Naive B cell (primary cell): ENCODE measurements around the gene ATF4. TPM values are rescaled to one million over a fixed set of nuclear protein-coding genes. Genes with fewer than 3 reads are reported as not detected.
"Not testable (repeated sequence)": the region's sequence is repeated elsewhere in the genome, so short reads cannot be mapped to it uniquely, and the experiment has no call there.

Source experiments
- ATAC-seq, 2 donors: fragments of 150-1000 bp; cut with Tn5 transposase; 2 replicates each; pipeline ENCODE4 v1.10.0; 2021; ENCODE audit warnings: low read depth in 2 of 2, mild to moderate bottlenecking in 2 of 2, moderate library complexity in 2 of 2
- DNase-seq: peaks from one replicate; pipeline ENCODE4 v3.0.0; 2022
- H3K27ac Mint-ChIP-seq, 6 donors: one replicate each; pipeline ENCODE4 v1.8.0; 2020 to 2022; ENCODE audit warnings: mild to moderate bottlenecking in 6 of 6, mixed read lengths in 6 of 6, moderate library complexity in 5 of 6, inconsistent platforms in 2 of 6
- H3K27me3 Mint-ChIP-seq, 3 donors: one replicate each; pipeline ENCODE4 v1.8.0; 2021 to 2022; ENCODE audit warnings: mixed read lengths in 3 of 3, mild to moderate bottlenecking in 1 of 3
- H3K36me3 Mint-ChIP-seq, 2 donors: one replicate each; pipeline ENCODE4 v1.8.0; 2020 to 2022; ENCODE audit warnings: mixed read lengths in 2 of 2, inconsistent platforms in 1 of 2, mild to moderate bottlenecking in 1 of 2
- H3K4me1 Mint-ChIP-seq, 3 donors: one replicate each; pipeline ENCODE4 v1.8.0; 2020 to 2022; ENCODE audit warnings: mixed read lengths in 3 of 3, inconsistent platforms in 1 of 3, mild to moderate bottlenecking in 1 of 3, moderate library complexity in 1 of 3
- H3K4me3 Mint-ChIP-seq, 8 donors: one replicate each; pipeline ENCODE4 v1.8.0; 2020 to 2022; ENCODE audit warnings: mild to moderate bottlenecking in 8 of 8, mixed read lengths in 8 of 8, moderate library complexity in 8 of 8, inconsistent platforms in 2 of 8
- H3K9me3 Mint-ChIP-seq, 7 donors: one replicate each; pipeline ENCODE4 v1.8.0; 2020 to 2022; ENCODE audit warnings: mixed read lengths in 7 of 7, mild to moderate bottlenecking in 5 of 7, inconsistent platforms in 2 of 7, moderate library complexity in 1 of 7
- polyA plus RNA-seq, 6 donors: library from polyadenylated mRNA; unstranded; fragments of 300-500 nt; fragmentation: Illumina TruSeq; gene quantifications; one replicate each; pipeline ENCODE4 v1.2.3, GENCODE V29; 2021; ENCODE audit warnings: low read depth in 6 of 6

Gene ATF4
- polyA plus RNA-seq, 6 donors from 2014 or later: 74.9 to 159 (median 98.9) TPM

GRCh38 chr22:39494471-39495120 lies 25.8 kb upstream of the ATF4 start:
- no peak for DNase-seq
- no peak for ATAC-seq

GRCh38 chr22:39496131-39496838 lies 24.1 kb upstream of the ATF4 start:
- peaks cover 8 to 24% (median 20%) of the 10 kb centered on the region in 3 donors for H3K4me1 Mint-ChIP-seq

More at GRCh38 chr22:39494471-39495120, 25.8 kb upstream of the ATF4 start:
- peaks cover 19 to 31% (median 30%) of the 10 kb centered on the region in 3 donors for H3K4me1 Mint-ChIP-seq
- H3K27ac Mint-ChIP-seq: peak overlapping the region in 2 of 6 donors; percentile 58 to 71
- H3K27me3 Mint-ChIP-seq: no peaks in the 10 kb centered on the region
- no peaks in the 10 kb centered on the region for H3K9me3 Mint-ChIP-seq
- H3K4me3 Mint-ChIP-seq: peak overlapping the region in 1 of 8 donors; percentile 53
- H3K36me3 Mint-ChIP-seq: no peaks in the 10 kb centered on the region

GRCh38 chr22:39497429-39497828 lies 22.9 kb upstream of the ATF4 start:
- Mint-ChIP-seq H3K4me1 (peaks cover 17 to 35% (median 26%) of the 10 kb centered on the region in 3 donors), H3K36me3 (no peaks in the 10 kb centered on the region), H3K27me3 (no peaks in the 10 kb centered on the region), H3K27ac (peak overlapping the region in 1 of 6 donors; percentile 75), H3K4me3 (no peak overlapping the region), H3K9me3 (no peaks in the 10 kb centered on the region)
- no peak for ATAC-seq
- no peak for DNase-seq

More at GRCh38 chr22:39496131-39496838, 24.1 kb upstream of the ATF4 start:
- Mint-ChIP-seq H3K4me3 (peak overlapping the region in 1 of 8 donors; percentile 73), H3K27me3 (no peaks in the 10 kb centered on the region), H3K36me3 (no peaks in the 10 kb centered on the region), H3K27ac (no peak overlapping the region), H3K9me3 (no peaks in the 10 kb centered on the region)
- DNase-seq (no peak), ATAC-seq (peak; percentile 75 to 77)

- Mint-ChIP-seq H3K27ac (no peak overlapping the region), H3K9me3 (no peaks in the 10 kb centered on the region), H3K27me3 (no peaks in the 10 kb centered on the region), H3K4me3 (no peak overlapping the region), H3K4me1 (peaks cover 12 to 37% (median 27%) of the 10 kb centered on the region in 3 donors), H3K36me3 (no peaks in the 10 kb centered on the region)
- DNase-seq (no peak), ATAC-seq (no peak)
Measured at GRCh38 chr22:39498368-39498767, 22.0 kb upstream of the ATF4 start.

GRCh38 chr22:39498802-39499201 lies 21.6 kb upstream of the ATF4 start:
- ATAC-seq (no peak), DNase-seq (no peak)
- peaks cover 14 to 38% (median 30%) of the 10 kb centered on the region in 3 donors for H3K4me1 Mint-ChIP-seq
- no peaks in the 10 kb centered on the region for H3K9me3 Mint-ChIP-seq
- H3K27me3 Mint-ChIP-seq: no peaks in the 10 kb centered on the region
- no peak overlapping the region for H3K4me3 Mint-ChIP-seq
- no peaks in the 10 kb centered on the region for H3K36me3 Mint-ChIP-seq
- no peak overlapping the region for H3K27ac Mint-ChIP-seq

GRCh38 chr22:39500101-39500500 lies 20.3 kb upstream of the ATF4 start:
- peaks cover 18 to 39% (median 32%) of the 10 kb centered on the region in 3 donors for H3K4me1 Mint-ChIP-seq
- no peaks in the 10 kb centered on the region for H3K9me3 Mint-ChIP-seq
- H3K27me3 Mint-ChIP-seq: no peaks in the 10 kb centered on the region
- H3K27ac Mint-ChIP-seq: no peak overlapping the region
- DNase-seq (no peak), ATAC-seq (no peak)
- peak overlapping the region in 4 of 8 donors; percentile 19 to 97 (median 58) for H3K4me3 Mint-ChIP-seq
- H3K36me3 Mint-ChIP-seq: no peaks in the 10 kb centered on the region

GRCh38 chr22:39501644-39502108 lies 18.7 kb upstream of the ATF4 start:
- ATAC-seq (peak; percentile 27 to 29), DNase-seq (no peak)
- H3K4me3 Mint-ChIP-seq: peak overlapping the region; percentile 86 to 99 (median 97)
- no peaks in the 10 kb centered on the region for H3K9me3 Mint-ChIP-seq
- peak overlapping the region in 5 of 6 donors; percentile 86 to 93 (median 93) for H3K27ac Mint-ChIP-seq
- peaks cover 28 to 46% (median 30%) of the 10 kb centered on the region in 3 donors for H3K4me1 Mint-ChIP-seq
- H3K36me3 Mint-ChIP-seq: peaks cover 6 to 13% of the 10 kb centered on the region in 2 donors
- H3K27me3 Mint-ChIP-seq: no peaks in the 10 kb centered on the region

- peak within 1 kb of the TSS; percentile 86 to 94 (median 93) for H3K27ac Mint-ChIP-seq
- ATAC-seq: peak; percentile 97 to 98
- peaks cover 32 to 47% (median 33%) of the 10 kb centered on the region in 3 donors for H3K4me1 Mint-ChIP-seq
- no peaks in the 10 kb centered on the region for H3K9me3 Mint-ChIP-seq
- H3K27me3 Mint-ChIP-seq: no peaks in the 10 kb centered on the region
- peak; percentile 83 for DNase-seq
- H3K4me3 Mint-ChIP-seq: peak within 1 kb of the TSS; percentile 86 to 99 (median 97)
- H3K36me3 Mint-ChIP-seq: peaks cover 8 to 18% of the 10 kb centered on the region in 2 donors
Measured at GRCh38 chr22:39502109-39502788, 18.1 kb upstream of the ATF4 start, which contains the start of gene MIEF1. Gene MIEF1, plus strand, starts transcription at chr22:39502290. Its CDS starts 9,005 bp downstream, at chr22:39511295.

GRCh38 chr22:39502789-39503409 lies 17.5 kb upstream of the ATF4 start:
- Mint-ChIP-seq H3K9me3 (no peaks in the 10 kb centered on the region), H3K27me3 (no peaks in the 10 kb centered on the region)

GRCh38 chr22:39503630-39504029 lies 16.7 kb upstream of the ATF4 start:
- peak overlapping the region in 2 of 6 donors; percentile 7 to 35 for H3K27ac Mint-ChIP-seq

More at GRCh38 chr22:39502789-39503409, 17.5 kb upstream of the ATF4 start:
- ATAC-seq (no peak), DNase-seq (no peak)
- Mint-ChIP-seq H3K4me3 (peak overlapping the region; percentile 86 to 99 (median 97)), H3K4me1 (peaks cover 32 to 47% (median 33%) of the 10 kb centered on the region in 3 donors), H3K36me3 (peaks cover 8 to 18% of the 10 kb centered on the region in 2 donors), H3K27ac (peak overlapping the region; percentile 25 to 93 (median 82))

GRCh38 chr22:39504071-39504470 lies 16.3 kb upstream of the ATF4 start:
- H3K36me3 Mint-ChIP-seq: peaks cover 8 to 18% of the 10 kb centered on the region in 2 donors
- DNase-seq (no peak), ATAC-seq (no peak)
- peaks cover 32 to 56% (median 40%) of the 10 kb centered on the region in 3 donors for H3K4me1 Mint-ChIP-seq
- peak overlapping the region in 6 of 8 donors; percentile 86 to 98 (median 97) for H3K4me3 Mint-ChIP-seq
- H3K9me3 Mint-ChIP-seq: no peaks in the 10 kb centered on the region
- H3K27me3 Mint-ChIP-seq: no peaks in the 10 kb centered on the region
- peak overlapping the region in 1 of 6 donors; percentile 79 for H3K27ac Mint-ChIP-seq

More at GRCh38 chr22:39503630-39504029, 16.7 kb upstream of the ATF4 start:
- Mint-ChIP-seq H3K4me3 (peak overlapping the region; percentile 48 to 98 (median 97)), H3K27me3 (no peaks in the 10 kb centered on the region), H3K9me3 (no peaks in the 10 kb centered on the region), H3K36me3 (peaks cover 8 to 18% of the 10 kb centered on the region in 2 donors), H3K4me1 (peaks cover 32 to 53% (median 38%) of the 10 kb centered on the region in 3 donors)
- ATAC-seq: no peak
- no peak for DNase-seq

GRCh38 chr22:39507021-39507420 lies 13.3 kb upstream of the ATF4 start:
- Mint-ChIP-seq H3K27ac (peak overlapping the region in 1 of 6 donors; percentile 80), H3K4me1 (peaks cover 41 to 57% (median 45%) of the 10 kb centered on the region in 3 donors), H3K4me3 (peak overlapping the region in 1 of 8 donors; percentile 46), H3K36me3 (peaks cover 16 to 27% of the 10 kb centered on the region in 2 donors)
- not testable (repeated sequence) for H3K9me3 Mint-ChIP-seq, H3K27me3 Mint-ChIP-seq, ATAC-seq, DNase-seq
